GM11168 (cell line): ENCODE data around the gene TMEM203.

Source experiments
- in situ Hi-C: fragments of 300-500 bp; cut with MboI; formaldehyde crosslinking; loops from one replicate; pipeline ENCODE4 v1.12.0; 2022; ENCODE audit warnings: low sequenced_read_pairs; ENCODE audit not compliant: unreplicated experiment

Gene TMEM203

DNA sequence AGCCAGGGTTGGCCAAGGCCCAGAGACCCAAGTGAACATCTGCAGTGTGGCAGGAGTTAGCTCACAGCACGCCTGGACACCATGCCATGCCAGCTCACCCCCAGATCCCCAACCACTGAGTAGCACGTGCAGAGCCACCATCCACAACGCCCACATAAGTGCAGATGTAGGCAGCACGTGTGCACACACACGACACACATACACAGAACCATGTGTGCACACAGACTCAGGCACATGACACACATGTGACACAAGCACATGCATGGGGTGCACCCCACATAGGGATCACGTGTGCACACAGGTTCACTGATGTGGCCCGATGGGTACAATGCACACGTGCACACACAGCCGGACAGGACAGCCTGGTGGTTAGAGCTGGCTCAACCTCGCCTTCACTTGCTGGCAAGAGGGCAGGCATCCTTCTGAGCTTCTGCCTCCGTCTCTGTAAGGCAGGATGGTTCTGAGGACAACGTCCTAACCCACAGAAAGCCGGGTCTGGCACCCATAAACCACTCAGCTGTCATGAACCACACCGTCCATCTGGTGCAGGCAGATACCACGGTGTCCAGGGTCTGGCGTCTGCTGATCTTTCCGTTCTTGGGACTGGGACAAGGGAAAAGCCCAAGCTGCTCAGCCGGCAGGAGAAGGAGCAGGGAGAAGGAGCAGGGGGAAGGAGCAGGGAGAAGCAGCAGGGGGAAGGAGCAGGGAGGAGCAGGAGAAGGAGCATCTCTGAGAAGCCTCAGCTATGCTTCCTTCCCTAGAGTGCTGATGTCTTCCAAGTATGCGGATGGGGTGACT is 47.6 kb downstream of the TMEM203 start:
- in situ Hi-C loops = loop anchor here (5.0 kb wide), 1 partner anchor 36 kb away; no protein-coding TSS in a partner anchor

DNA sequence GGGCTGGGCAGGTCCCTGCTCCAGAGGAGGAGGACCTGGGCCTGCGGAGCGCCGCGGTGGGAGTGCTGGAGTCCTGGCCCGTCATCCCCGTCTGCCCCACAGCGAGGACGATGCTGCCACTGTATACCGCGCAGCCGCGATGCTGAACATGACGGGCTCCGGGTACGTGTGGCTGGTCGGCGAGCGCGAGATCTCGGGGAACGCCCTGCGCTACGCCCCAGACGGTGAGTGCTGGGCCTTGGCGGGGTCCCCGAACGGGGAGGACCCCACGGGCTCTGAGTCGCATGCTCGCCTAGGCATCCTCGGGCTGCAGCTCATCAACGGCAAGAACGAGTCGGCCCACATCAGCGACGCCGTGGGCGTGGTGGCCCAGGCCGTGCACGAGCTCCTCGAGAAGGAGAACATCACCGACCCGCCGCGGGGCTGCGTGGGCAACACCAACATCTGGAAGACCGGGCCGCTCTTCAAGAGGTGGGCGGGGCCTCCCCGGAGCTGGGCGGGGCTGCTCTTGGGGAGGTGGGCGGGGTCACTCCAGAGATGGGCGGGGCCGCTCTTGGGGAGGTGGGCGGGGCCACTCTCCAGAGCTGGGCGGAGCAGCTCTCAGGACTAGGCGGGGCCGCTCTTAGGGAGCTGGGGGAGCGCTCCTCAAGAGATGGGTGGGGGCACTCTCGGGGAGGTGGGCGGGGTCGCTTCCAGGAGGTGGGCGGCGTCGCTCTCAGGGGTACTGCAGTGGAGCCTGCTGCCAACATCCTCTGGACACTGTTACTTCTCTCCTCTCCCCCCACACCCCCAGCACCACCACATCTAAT is 48.7 kb downstream of the TMEM203 start:
- in situ Hi-C loops = loop anchor here (5.0 kb wide), 1 partner anchor 34 kb away; no protein-coding TSS in a partner anchor
